Transverse colon (tissue), 4 donors: Measurements from ENCODE around the gene PIK3IP1. TPM values are rescaled to one million over a fixed set of nuclear protein-coding genes. Genes with fewer than 3 reads are reported as not detected.

Experiments used
- DNase-seq: peaks from one replicate; pipeline ENCODE4 v3.0.0-alpha.2; 2019
- H3K27ac ChIP-seq, 4 donors: fragments of 200-600 bp; sonication (generic); 2 replicates each; pipeline ENCODE4 v1.5.1; 2016 to 2018; ENCODE audit warnings: inconsistent platforms in 4 of 4
- H3K27me3 ChIP-seq: fragments of 200-600 bp; sonication (generic); 2 replicates; pipeline ENCODE4 v1.5.1; 2017; ENCODE audit warnings: inconsistent platforms
- H3K36me3 ChIP-seq, 4 donors: fragments of 200-600 bp; sonication (generic); 2 replicates each; pipeline ENCODE4 v1.5.1; 2017 to 2019; ENCODE audit warnings: inconsistent platforms in 4 of 4
- H3K4me1 ChIP-seq, 4 donors: fragments of 200-600 bp; sonication (generic); 2 replicates each; pipeline ENCODE4 v1.5.1; 2017 to 2020; ENCODE audit warnings: inconsistent platforms in 4 of 4
- H3K4me3 ChIP-seq, 4 donors: fragments of 200-600 bp; sonication (generic); 1 replicate in 1 of 4; 2 replicates in 3 of 4; pipeline versions ENCODE4 v1.5.1 to v1.6.1; 2017 to 2019; ENCODE audit warnings: inconsistent platforms in 4 of 4
- H3K9me3 ChIP-seq, 2 donors: fragments of 200-600 bp; sonication (generic); 2 replicates each; pipeline ENCODE4 v1.5.1; 2017 to 2019; ENCODE audit warnings: inconsistent platforms in 2 of 2
- CTCF ChIP-seq, 5 experiments: fragments of 200-600 bp in 3 of 5; fragments of 450-650 bp in 2 of 5; sonication (generic) in 3 of 5; IDR thresholded peaks; 1 replicate in 2 of 5; 2 replicates in 3 of 5; pipeline ENCODE4 v1.5.1; 2016 to 2017; ENCODE audit warnings: antibody characterized with exemption in 5 of 5, inconsistent platforms in 3 of 5, mild to moderate bottlenecking in 2 of 5, moderate library complexity in 1 of 5
- EP300 ChIP-seq: sonication (generic); formaldehyde crosslinking; IDR thresholded peaks from one replicate; pipeline ENCODE4 v1.6.1; 2017; ENCODE audit warnings: antibody characterized with exemption, low read depth
- POLR2A ChIP-seq: fragments of 450-650 bp; IDR thresholded peaks from one replicate; pipeline ENCODE4 v1.6.1; 2016; ENCODE audit warnings: antibody characterized with exemption, mild to moderate bottlenecking, moderate library complexity
- POLR2AphosphoS5 ChIP-seq, 3 donors: sonication (generic); formaldehyde crosslinking; IDR thresholded peaks; one replicate each; pipeline ENCODE4 v1.6.1; 2016; ENCODE audit warnings: antibody characterized with exemption in 3 of 3
- WGBS, 2 donors: methylation state at CpG; one replicate each; pipeline ENCODE4 v1.1.5; 2018; ENCODE audit warnings: low coverage in 1 of 2; 5-methylcytosine and 5-hydroxymethylcytosine counted together
- in situ Hi-C, 4 donors: fragments of 200-750 bp; cut with MboI; loops; one replicate each; pipeline versions ENCODE4 v1.15.0 to v1.15.1; 2017; ENCODE audit warnings: low sequenced_read_pairs in 3 of 4, low pct_ligation_motif_present in 1 of 4, low pct_unique_long_range_greater_than_20kb in 1 of 4
- intact Hi-C: fragments of 100-400 bp; cut with DNase I; formaldehyde crosslinking; loops from one replicate; pipeline ENCODE4 v1.15.1; 2023; ENCODE audit warnings: low total_unique reads
- total RNA-seq, 4 donors: library from RNA; depleted of rRNA; stranded (reverse); fragments of >200 nt; gene quantifications; one replicate each; pipeline ENCODE4 v1.1.0, GENCODE V29; 2016

PIK3IP1 gene
- total RNA-seq, 4 donors from 2014 or later = 11.6 to 46.7 (median 35.2) TPM

- no peak for TF ChIP-seq POLR2A
- TF ChIP-seq POLR2AphosphoS5 (IDR thresholded peaks at IDR 0.05) = no peak
- no peak for TF ChIP-seq EP300
- no peak for TF ChIP-seq CTCF (IDR thresholded peaks at IDR 0.05)
- H3K4me1 ChIP-seq = no peaks in the 10 kb centered on the region
- no peak for DNase-seq
- intact Hi-C loops (no loop called here), in situ Hi-C loops (no loop called here)
- peaks cover 0 to 61% (median 29%) of the 10 kb centered on the region in 4 donors for H3K36me3 ChIP-seq
- no peak overlapping the region for H3K27ac ChIP-seq
- 77 to 100% methylated on average over 1 to 13 of the region's 13 CpGs for WGBS, 2 donors
- H3K9me3 ChIP-seq = no peaks in the 10 kb centered on the region
- no peaks in the 10 kb centered on the region for H3K27me3 ChIP-seq
- H3K4me3 ChIP-seq = no peak overlapping the region
Observed at GRCh38 chr22:31262312-31263133, 29.8 kb downstream of the PIK3IP1 start.

- TF ChIP-seq POLR2AphosphoS5 (IDR thresholded peaks at IDR 0.05) (no peak), EP300 (no peak), CTCF (IDR thresholded peaks at IDR 0.05) (no peak), POLR2A (no peak)
- in situ Hi-C loops (no loop called here), intact Hi-C loops (no loop called here)
- H3K4me3 ChIP-seq = no peak overlapping the region
- no peak for DNase-seq
- no peaks in the 10 kb centered on the region for H3K27me3 ChIP-seq
- H3K27ac ChIP-seq = no peak overlapping the region
- no peaks in the 10 kb centered on the region for H3K4me1 ChIP-seq
- H3K9me3 ChIP-seq = no peaks in the 10 kb centered on the region
- peaks cover 0 to 51% (median 22%) of the 10 kb centered on the region in 4 donors for H3K36me3 ChIP-seq
- WGBS, 2 donors = 96% methylated on average over 3 of the region's 3 CpGs; no CpG with 5 or more reads in 1 of the 2 donors
Observed at GRCh38 chr22:31260474-31260856, 31.8 kb downstream of the PIK3IP1 start.

GRCh38 chr22:31259798-31260473, 32.4 kb downstream of the PIK3IP1 start:
- H3K36me3 ChIP-seq = peaks cover 0 to 50% (median 22%) of the 10 kb centered on the region in 4 donors

More at GRCh38 chr22:31259798-31260473, 32.4 kb downstream of the PIK3IP1 start:
- in situ Hi-C loops (loop anchor here in 1 of 4 donors (10.0 kb wide), 1 partner anchor 55 kb away; no protein-coding TSS in a partner anchor), intact Hi-C loops (no loop called here)
- Histone ChIP-seq H3K4me1 (no peaks in the 10 kb centered on the region), H3K4me3 (no peak overlapping the region), H3K27ac (no peak overlapping the region), H3K9me3 (no peaks in the 10 kb centered on the region), H3K27me3 (no peaks in the 10 kb centered on the region)
- no peak for DNase-seq
- WGBS, 2 donors = 93% methylated on average over 8 of the region's 8 CpGs; no CpG with 5 or more reads in 1 of the 2 donors
- TF ChIP-seq POLR2AphosphoS5 (IDR thresholded peaks at IDR 0.05) = no peak
- TF ChIP-seq CTCF (IDR thresholded peaks at IDR 0.05) = no peak
- TF ChIP-seq POLR2A = no peak
- no peak for TF ChIP-seq EP300
